Activated T-cell treated with anti-CD3 and anti-CD28 coated beads, Interleukin-2, amount 50 U/mL, for 72 hours (primary cell): ENCODE results near the gene CDCP1. TPM values are rescaled to one million over a fixed set of nuclear protein-coding genes. Genes with fewer than 3 reads are reported as not detected.
"Not testable (repeated sequence)": the region's sequence is repeated elsewhere in the genome, so short reads cannot be mapped to it uniquely, and the experiment has no call there.

Experiments used
- ATAC-seq, 2 donors: fragments of 150-1000 bp; cut with Tn5 transposase; replicated peaks in 1 of 2; 2 replicates each; pipeline ENCODE4 v1.10.0; 2021; ENCODE audit warnings: moderate library complexity in 2 of 2, mild to moderate bottlenecking in 1 of 2
- DNase-seq, 2 donors: peaks; one replicate each; pipeline ENCODE4 v3.0.0; 2021 to 2022; ENCODE audit warnings: mixed read lengths in 1 of 2
- H3K27ac Mint-ChIP-seq: one replicate; pipeline ENCODE4 v1.8.0; 2022; ENCODE audit warnings: mild to moderate bottlenecking, moderate library complexity, mixed read lengths
- H3K27me3 Mint-ChIP-seq: one replicate; pipeline ENCODE4 v1.8.0; 2022; ENCODE audit warnings: low read depth, mixed read lengths
- H3K36me3 Mint-ChIP-seq, 2 donors: one replicate each; pipeline ENCODE4 v1.8.0; 2022; ENCODE audit warnings: mixed read lengths in 2 of 2, mild to moderate bottlenecking in 1 of 2; ENCODE audit not compliant: insufficient read depth in 2 of 2
- H3K4me1 Mint-ChIP-seq: one replicate; pipeline ENCODE4 v1.8.0; 2022; ENCODE audit warnings: low read depth, mixed read lengths
- H3K4me3 Mint-ChIP-seq, 2 donors: one replicate each; pipeline ENCODE4 v1.8.0; 2022; ENCODE audit warnings: mild to moderate bottlenecking in 2 of 2, mixed read lengths in 2 of 2, moderate library complexity in 2 of 2
- H3K9me3 Mint-ChIP-seq, 2 donors: one replicate each; pipeline ENCODE4 v1.8.0; 2022; ENCODE audit warnings: mixed read lengths in 2 of 2
- total RNA-seq, 2 donors: library from RNA; stranded (reverse); gene quantifications; one replicate each; pipeline ENCODE4 v1.2.3, GENCODE V29; 2022

Gene CDCP1
- total RNA-seq, 2 donors from 2014 or later: 1.2 to 2.8 TPM

GRCh38 chr3:45166321-45166879 lies 20.2 kb upstream of the CDCP1 start:
- Mint-ChIP-seq H3K4me3 (no peak overlapping the region), H3K9me3 (peaks cover 0 to 4% of the 10 kb centered on the region in 2 donors), H3K36me3 (peaks cover 2 to 7% of the 10 kb centered on the region in 2 donors), H3K27ac (no peak overlapping the region), H3K27me3 (no peaks in the 10 kb centered on the region), H3K4me1 (peaks cover 35% of the 10 kb centered on the region)
- no peak for DNase-seq
- no peak for ATAC-seq

GRCh38 chr3:45165497-45166283 lies 19.5 kb upstream of the CDCP1 start:
- Mint-ChIP-seq H3K27ac (no peak overlapping the region), H3K4me3 (no peak overlapping the region), H3K36me3 (peaks cover 2 to 7% of the 10 kb centered on the region in 2 donors), H3K4me1 (peaks cover 29% of the 10 kb centered on the region), H3K9me3 (peaks cover 0 to 4% of the 10 kb centered on the region in 2 donors), H3K27me3 (no peaks in the 10 kb centered on the region)
- no peak for ATAC-seq
- DNase-seq: no peak

GRCh38 chr3:45164056-45164455 lies 17.9 kb upstream of the CDCP1 start:
- DNase-seq: no peak
- Mint-ChIP-seq H3K9me3 (peaks cover 0 to 5% of the 10 kb centered on the region in 2 donors), H3K4me1 (peaks cover 24% of the 10 kb centered on the region), H3K4me3 (no peak overlapping the region), H3K36me3 (peaks cover 2 to 7% of the 10 kb centered on the region in 2 donors), H3K27ac (no peak overlapping the region), H3K27me3 (no peaks in the 10 kb centered on the region)
- ATAC-seq: no peak

- no peak overlapping the region for H3K27ac Mint-ChIP-seq
- DNase-seq (no peak), ATAC-seq (no peak)
- peaks cover 24% of the 10 kb centered on the region for H3K4me1 Mint-ChIP-seq
- H3K27me3 Mint-ChIP-seq: no peaks in the 10 kb centered on the region
- H3K9me3 Mint-ChIP-seq: peaks cover 0 to 5% of the 10 kb centered on the region in 2 donors
- peaks cover 2 to 7% of the 10 kb centered on the region in 2 donors for H3K36me3 Mint-ChIP-seq
- H3K4me3 Mint-ChIP-seq: no peak overlapping the region
These were observed 17.3 kb upstream of the CDCP1 start for GRCh38 chr3:45163481-45163880.

- Mint-ChIP-seq H3K4me1 (no peaks in the 10 kb centered on the region), H3K4me3 (no peak overlapping the region), H3K36me3 (peaks cover 10 to 13% of the 10 kb centered on the region in 2 donors), H3K27ac (no peak overlapping the region), H3K27me3 (no peaks in the 10 kb centered on the region), H3K9me3 (peaks cover 10 to 14% of the 10 kb centered on the region in 2 donors)
- ATAC-seq (no peak), DNase-seq (no peak)
These were observed 8.5 kb upstream of the CDCP1 start for GRCh38 chr3:45154641-45155147.

- Mint-ChIP-seq H3K36me3 (peaks cover 10 to 13% of the 10 kb centered on the region in 2 donors), H3K9me3 (peaks cover 10 to 13% of the 10 kb centered on the region in 2 donors), H3K27ac (no peak overlapping the region), H3K4me1 (no peaks in the 10 kb centered on the region), H3K27me3 (no peaks in the 10 kb centered on the region), H3K4me3 (no peak overlapping the region)
- DNase-seq (no peak), ATAC-seq (no peak)
These were observed 7.7 kb upstream of the CDCP1 start for GRCh38 chr3:45153658-45154437.

GRCh38 chr3:45152307-45152706 lies 6.1 kb upstream of the CDCP1 start:
- H3K27me3 Mint-ChIP-seq: peaks cover 9% of the 10 kb centered on the region
- H3K4me1 Mint-ChIP-seq: no peaks in the 10 kb centered on the region
- no peak overlapping the region for H3K4me3 Mint-ChIP-seq
- peaks cover 10 to 13% of the 10 kb centered on the region in 2 donors for H3K9me3 Mint-ChIP-seq
- peaks cover 10 to 15% of the 10 kb centered on the region in 2 donors for H3K36me3 Mint-ChIP-seq
- ATAC-seq (no peak), DNase-seq (no peak)
- H3K27ac Mint-ChIP-seq: no peak overlapping the region

- DNase-seq: no peak
- Mint-ChIP-seq H3K27ac (no peak overlapping the region), H3K36me3 (peaks cover 10 to 15% of the 10 kb centered on the region in 2 donors), H3K4me1 (peaks cover 6% of the 10 kb centered on the region), H3K9me3 (peaks cover 10 to 13% of the 10 kb centered on the region in 2 donors), H3K27me3 (peaks cover 21% of the 10 kb centered on the region), H3K4me3 (no peak overlapping the region)
- ATAC-seq: no peak
These were observed 4.9 kb upstream of the CDCP1 start for GRCh38 chr3:45151100-45151499.

GRCh38 chr3:45148921-45149320 lies 2.7 kb upstream of the CDCP1 start:
- Mint-ChIP-seq H3K27me3 (peaks cover 38% of the 10 kb centered on the region), H3K36me3 (peaks cover 10 to 17% of the 10 kb centered on the region in 2 donors), H3K4me3 (no peak overlapping the region), H3K27ac (no peak overlapping the region), H3K4me1 (peaks cover 23% of the 10 kb centered on the region), H3K9me3 (peaks cover 10 to 13% of the 10 kb centered on the region in 2 donors)
- no peak for ATAC-seq
- no peak for DNase-seq

- H3K4me3 Mint-ChIP-seq: peak overlapping the region; percentile 84 to 89
- DNase-seq (no peak), ATAC-seq (no peak)
- H3K27me3 Mint-ChIP-seq: peaks cover 51% of the 10 kb centered on the region
- no peak overlapping the region for H3K27ac Mint-ChIP-seq
- peaks cover 2 to 8% of the 10 kb centered on the region in 2 donors for H3K36me3 Mint-ChIP-seq
- H3K4me1 Mint-ChIP-seq: peaks cover 27% of the 10 kb centered on the region
- H3K9me3 Mint-ChIP-seq: peaks cover 3% of the 10 kb centered on the region in 2 donors
These were observed 955 bp downstream of the CDCP1 start for GRCh38 chr3:45145223-45145622.

- peaks cover 0 to 4% of the 10 kb centered on the region in 2 donors for H3K36me3 Mint-ChIP-seq
- no peak for DNase-seq
- H3K27me3 Mint-ChIP-seq: peaks cover 51% of the 10 kb centered on the region
- H3K4me1 Mint-ChIP-seq: peaks cover 27% of the 10 kb centered on the region
- peak in 1 of 2 donors; percentile 34 for ATAC-seq
- peak overlapping the region; percentile 68 for H3K27ac Mint-ChIP-seq
- no peaks in the 10 kb centered on the region for H3K9me3 Mint-ChIP-seq
- H3K4me3 Mint-ChIP-seq: peak overlapping the region; percentile 57 to 83
These were observed 2.2 kb downstream of the CDCP1 start for GRCh38 chr3:45143673-45144671.

- H3K9me3 Mint-ChIP-seq, ATAC-seq, H3K27ac Mint-ChIP-seq, DNase-seq, H3K4me3 Mint-ChIP-seq, H3K36me3 Mint-ChIP-seq: not testable (repeated sequence)
- H3K27me3 Mint-ChIP-seq: peaks cover 29% of the 10 kb centered on the region
- H3K4me1 Mint-ChIP-seq: peaks cover 29% of the 10 kb centered on the region
These were observed 5.4 kb downstream of the CDCP1 start for GRCh38 chr3:45140770-45141155.
